ENCODE data around the gene CLSTN2.

DNA sequence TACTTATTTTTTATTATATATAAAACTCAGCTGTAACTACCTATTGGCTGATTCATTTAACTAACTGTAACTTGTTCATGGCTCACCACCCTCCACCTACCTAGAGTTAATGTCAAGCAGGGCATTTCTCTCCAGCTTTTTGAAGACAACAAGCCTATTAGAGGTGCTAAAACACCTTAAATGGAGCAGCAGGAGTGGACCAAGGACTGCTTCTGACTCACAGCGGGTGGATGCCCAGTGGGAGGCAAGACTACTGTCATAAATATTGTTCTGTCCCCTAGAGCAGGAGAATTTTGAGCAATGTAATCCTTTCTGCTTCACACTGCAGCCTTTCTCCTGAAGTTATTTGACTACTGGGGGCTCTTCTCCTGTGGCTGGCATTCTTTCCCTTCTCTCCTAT is 146.9 kb downstream of the CLSTN2 start:
- TF ChIP-seq, protein P1, sequence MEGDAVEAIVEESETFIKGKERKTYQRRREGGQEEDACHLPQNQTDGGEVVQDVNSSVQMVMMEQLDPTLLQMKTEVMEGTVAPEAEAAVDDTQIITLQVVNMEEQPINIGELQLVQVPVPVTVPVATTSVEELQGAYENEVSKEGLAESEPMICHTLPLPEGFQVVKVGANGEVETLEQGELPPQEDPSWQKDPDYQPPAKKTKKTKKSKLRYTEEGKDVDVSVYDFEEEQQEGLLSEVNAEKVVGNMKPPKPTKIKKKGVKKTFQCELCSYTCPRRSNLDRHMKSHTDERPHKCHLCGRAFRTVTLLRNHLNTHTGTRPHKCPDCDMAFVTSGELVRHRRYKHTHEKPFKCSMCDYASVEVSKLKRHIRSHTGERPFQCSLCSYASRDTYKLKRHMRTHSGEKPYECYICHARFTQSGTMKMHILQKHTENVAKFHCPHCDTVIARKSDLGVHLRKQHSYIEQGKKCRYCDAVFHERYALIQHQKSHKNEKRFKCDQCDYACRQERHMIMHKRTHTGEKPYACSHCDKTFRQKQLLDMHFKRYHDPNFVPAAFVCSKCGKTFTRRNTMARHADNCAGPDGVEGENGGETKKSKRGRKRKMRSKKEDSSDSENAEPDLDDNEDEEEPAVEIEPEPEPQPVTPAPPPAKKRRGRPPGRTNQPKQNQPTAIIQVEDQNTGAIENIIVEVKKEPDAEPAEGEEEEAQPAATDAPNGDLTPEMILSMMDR (IDR thresholded peaks at IDR 0.05): no peak
- TF ChIP-seq POLR2A (IDR thresholded peaks at IDR 0.05): no peak
